ENCODE results near the gene PRKCE. TPM values are rescaled to one million over a fixed set of nuclear protein-coding genes. Genes with fewer than 3 reads are reported as not detected.

Gene PRKCE
- total RNA-seq, 1 experiment from 2014 or later, result 17.7 TPM

DNA sequence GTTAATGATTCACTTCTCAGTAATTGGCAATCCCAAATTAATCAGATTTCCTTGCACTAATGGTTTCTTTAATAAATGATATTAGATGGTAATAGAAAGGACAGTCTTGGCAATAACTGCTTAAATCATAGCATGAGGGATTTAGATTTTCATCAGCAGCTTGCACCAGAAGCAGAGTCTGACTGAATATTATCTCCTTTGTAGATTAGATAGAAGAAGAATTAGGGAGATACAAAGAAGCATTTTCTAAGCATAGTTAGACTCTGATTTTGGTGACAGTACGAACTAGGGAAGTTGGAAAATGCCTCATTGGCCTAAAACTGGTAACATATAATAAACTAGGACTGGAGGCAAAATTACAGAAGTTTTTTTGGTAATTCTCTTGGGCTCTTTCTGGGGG lies 412.9 kb downstream of the PRKCE start:
- peaks cover 27% of the 10 kb centered on the region for H3K4me1 Mint-ChIP-seq (ENCODE audit: low read depth, unreplicated experiment)
- H3K36me3 Mint-ChIP-seq (ENCODE audit: insufficient read depth, unreplicated experiment), result peaks cover 7% of the 10 kb centered on the region
- H3K9me3 Mint-ChIP-seq (ENCODE audit: low read depth, unreplicated experiment), result no peaks in the 10 kb centered on the region
- no peak for DNase-seq
- no peak overlapping the region for H3K27ac Mint-ChIP-seq (ENCODE audit: unreplicated experiment)
- CTCF ChIA-PET, result interaction anchor here (0.7 to 1.9 kb wide), 2 partner anchors 41 to 72 kb away, joined by 6 to 8 read pairs; no protein-coding TSS in a partner anchor
- no peak overlapping the region for H3K4me3 Mint-ChIP-seq (ENCODE audit: low read depth, unreplicated experiment)
- no TSS peak for BruUV-seq (replicated peaks)
- intact Hi-C loops (cut with micrococcal nuclease; ENCODE audit: unreplicated experiment), result loop anchor here (5.0 to 10.0 kb wide), 2 partner anchors 100 to 233 kb away; partner anchors contain the start of gene EPAS1
- H3K27me3 Mint-ChIP-seq (ENCODE audit: unreplicated experiment), result no peaks in the 10 kb centered on the region
- TF ChIP-seq, protein P1, sequence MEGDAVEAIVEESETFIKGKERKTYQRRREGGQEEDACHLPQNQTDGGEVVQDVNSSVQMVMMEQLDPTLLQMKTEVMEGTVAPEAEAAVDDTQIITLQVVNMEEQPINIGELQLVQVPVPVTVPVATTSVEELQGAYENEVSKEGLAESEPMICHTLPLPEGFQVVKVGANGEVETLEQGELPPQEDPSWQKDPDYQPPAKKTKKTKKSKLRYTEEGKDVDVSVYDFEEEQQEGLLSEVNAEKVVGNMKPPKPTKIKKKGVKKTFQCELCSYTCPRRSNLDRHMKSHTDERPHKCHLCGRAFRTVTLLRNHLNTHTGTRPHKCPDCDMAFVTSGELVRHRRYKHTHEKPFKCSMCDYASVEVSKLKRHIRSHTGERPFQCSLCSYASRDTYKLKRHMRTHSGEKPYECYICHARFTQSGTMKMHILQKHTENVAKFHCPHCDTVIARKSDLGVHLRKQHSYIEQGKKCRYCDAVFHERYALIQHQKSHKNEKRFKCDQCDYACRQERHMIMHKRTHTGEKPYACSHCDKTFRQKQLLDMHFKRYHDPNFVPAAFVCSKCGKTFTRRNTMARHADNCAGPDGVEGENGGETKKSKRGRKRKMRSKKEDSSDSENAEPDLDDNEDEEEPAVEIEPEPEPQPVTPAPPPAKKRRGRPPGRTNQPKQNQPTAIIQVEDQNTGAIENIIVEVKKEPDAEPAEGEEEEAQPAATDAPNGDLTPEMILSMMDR (IDR thresholded peaks at IDR 0.05; ENCODE audit: unreplicated experiment), result no peak

DNA sequence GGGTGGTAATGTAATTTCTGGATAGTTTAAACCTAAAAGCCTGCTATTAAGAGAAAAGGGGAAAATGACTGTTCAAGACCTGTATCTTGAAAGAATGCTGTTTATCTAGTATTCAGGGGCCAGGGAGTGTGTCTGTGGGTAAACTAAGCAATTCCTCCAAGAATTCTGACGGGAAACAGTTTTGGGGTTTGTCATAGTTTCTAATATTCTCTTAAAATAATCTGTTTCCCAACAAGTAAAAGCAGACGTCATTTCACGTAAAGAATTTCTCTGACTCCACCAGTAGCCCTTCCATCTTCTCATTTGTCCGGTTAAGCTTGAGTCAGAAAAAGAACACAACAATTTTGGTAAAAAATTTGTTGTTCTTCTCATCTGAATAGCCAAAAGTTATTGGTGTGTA lies 413.7 kb downstream of the PRKCE start:
- TF ChIP-seq, protein P1 (IDR thresholded peaks at IDR 0.05; ENCODE audit: unreplicated experiment), result no peak
- CTCF ChIA-PET, result no interaction called here
- H3K4me1 Mint-ChIP-seq (ENCODE audit: low read depth, unreplicated experiment), result peaks cover 27% of the 10 kb centered on the region
- no peaks in the 10 kb centered on the region for H3K27me3 Mint-ChIP-seq (ENCODE audit: unreplicated experiment)
- BruUV-seq (replicated peaks), result no TSS peak
- intact Hi-C loops (cut with micrococcal nuclease; ENCODE audit: unreplicated experiment), result loop anchor here (10.0 kb wide), 1 partner anchor 100 kb away; no protein-coding TSS in a partner anchor
- no peak for DNase-seq
- H3K27ac Mint-ChIP-seq (ENCODE audit: unreplicated experiment), result no peak overlapping the region
- no peak overlapping the region for H3K4me3 Mint-ChIP-seq (ENCODE audit: low read depth, unreplicated experiment)
- H3K36me3 Mint-ChIP-seq (ENCODE audit: insufficient read depth, unreplicated experiment), result peaks cover 7% of the 10 kb centered on the region
- no peaks in the 10 kb centered on the region for H3K9me3 Mint-ChIP-seq (ENCODE audit: low read depth, unreplicated experiment)

DNA sequence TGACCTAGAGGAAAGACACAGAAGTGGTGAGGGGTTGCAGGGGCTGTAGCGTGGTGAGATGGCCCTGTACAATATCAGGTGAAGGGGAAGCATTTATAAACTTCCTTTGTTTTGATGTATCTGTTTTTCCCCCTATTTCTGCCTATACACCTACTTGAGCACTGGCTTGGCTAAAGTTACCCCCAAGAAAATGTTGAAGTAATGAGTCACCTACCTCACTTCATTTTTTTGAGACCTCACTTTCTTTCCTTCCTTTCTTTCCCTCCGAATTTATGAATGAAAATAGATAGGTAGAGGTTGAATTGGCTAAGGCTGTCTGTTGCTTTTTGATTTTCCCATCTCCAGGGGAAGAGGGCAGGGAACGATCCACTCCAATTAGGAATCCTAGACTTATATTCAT lies 414.6 kb downstream of the PRKCE start:
- CTCF ChIA-PET, result no interaction called here

DNA sequence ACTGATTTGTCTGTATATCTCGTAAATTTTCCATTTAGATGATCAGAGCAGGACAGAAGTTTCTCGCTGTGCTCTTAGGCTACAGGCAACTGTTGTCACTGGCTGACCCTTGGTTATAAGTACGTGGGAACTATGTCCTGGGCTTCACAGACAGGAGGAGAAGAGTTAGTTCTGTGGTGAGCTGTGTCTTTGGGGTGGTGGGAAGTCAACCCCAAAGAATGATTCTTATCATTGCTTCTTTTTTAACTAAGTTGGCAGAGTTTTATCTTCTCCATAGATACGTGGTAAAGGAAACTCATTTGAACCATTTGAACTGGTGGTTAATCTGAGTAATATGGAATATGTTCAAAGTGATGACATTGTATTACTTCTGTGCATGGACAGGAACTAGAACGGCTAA lies 415.1 kb downstream of the PRKCE start:
- H3K36me3 Mint-ChIP-seq (ENCODE audit: insufficient read depth, unreplicated experiment), result peaks cover 7% of the 10 kb centered on the region
- no peak overlapping the region for H3K27ac Mint-ChIP-seq (ENCODE audit: unreplicated experiment)
- CTCF ChIA-PET, result no interaction called here
- no peak overlapping the region for H3K4me3 Mint-ChIP-seq (ENCODE audit: low read depth, unreplicated experiment)
- peaks cover 27% of the 10 kb centered on the region for H3K4me1 Mint-ChIP-seq (ENCODE audit: low read depth, unreplicated experiment)
- no TSS peak for BruUV-seq (replicated peaks)
- no peaks in the 10 kb centered on the region for H3K27me3 Mint-ChIP-seq (ENCODE audit: unreplicated experiment)
- TF ChIP-seq, protein P1 (IDR thresholded peaks at IDR 0.05; ENCODE audit: unreplicated experiment), result no peak
- no peaks in the 10 kb centered on the region for H3K9me3 Mint-ChIP-seq (ENCODE audit: low read depth, unreplicated experiment)
- no peak for DNase-seq
- intact Hi-C loops (cut with micrococcal nuclease; ENCODE audit: unreplicated experiment), result loop anchor here (10.0 kb wide), 1 partner anchor 98 kb away; no protein-coding TSS in a partner anchor

More for the DNA sequence above, 414.6 kb downstream of the PRKCE start:
- Mint-ChIP-seq H3K36me3 (ENCODE audit: insufficient read depth, unreplicated experiment) (peaks cover 7% of the 10 kb centered on the region), H3K27ac (ENCODE audit: unreplicated experiment) (no peak overlapping the region), H3K4me3 (ENCODE audit: low read depth, unreplicated experiment) (no peak overlapping the region), H3K4me1 (ENCODE audit: low read depth, unreplicated experiment) (peaks cover 27% of the 10 kb centered on the region), H3K27me3 (ENCODE audit: unreplicated experiment) (no peaks in the 10 kb centered on the region), H3K9me3 (ENCODE audit: low read depth, unreplicated experiment) (no peaks in the 10 kb centered on the region)
- DNase-seq, result no peak
- no TSS peak for BruUV-seq (replicated peaks)
- TF ChIP-seq, protein P1 (IDR thresholded peaks at IDR 0.05; ENCODE audit: unreplicated experiment), result no peak
- intact Hi-C loops (cut with micrococcal nuclease; ENCODE audit: unreplicated experiment), result loop anchor here (10.0 kb wide), 1 partner anchor 99 kb away; no protein-coding TSS in a partner anchor

All from Calu3 (cell line).